NOMO-1 treated with dmso at 0.1 percent for 144 hours (cell line): ENCODE measurements around the gene ASB10.

Experiments used
- DNase-seq: peaks from one replicate; lab custom pipeline; 2025; ENCODE audit not compliant: unreplicated experiment; lab: John Stamatoyannopoulos, UW

The ASB10 gene, protein sequence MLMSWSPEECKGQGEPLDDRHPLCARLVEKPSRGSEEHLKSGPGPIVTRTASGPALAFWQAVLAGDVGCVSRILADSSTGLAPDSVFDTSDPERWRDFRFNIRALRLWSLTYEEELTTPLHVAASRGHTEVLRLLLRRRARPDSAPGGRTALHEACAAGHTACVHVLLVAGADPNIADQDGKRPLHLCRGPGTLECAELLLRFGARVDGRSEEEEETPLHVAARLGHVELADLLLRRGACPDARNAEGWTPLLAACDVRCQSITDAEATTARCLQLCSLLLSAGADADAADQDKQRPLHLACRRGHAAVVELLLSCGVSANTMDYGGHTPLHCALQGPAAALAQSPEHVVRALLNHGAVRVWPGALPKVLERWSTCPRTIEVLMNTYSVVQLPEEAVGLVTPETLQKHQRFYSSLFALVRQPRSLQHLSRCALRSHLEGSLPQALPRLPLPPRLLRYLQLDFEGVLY

DNA sequence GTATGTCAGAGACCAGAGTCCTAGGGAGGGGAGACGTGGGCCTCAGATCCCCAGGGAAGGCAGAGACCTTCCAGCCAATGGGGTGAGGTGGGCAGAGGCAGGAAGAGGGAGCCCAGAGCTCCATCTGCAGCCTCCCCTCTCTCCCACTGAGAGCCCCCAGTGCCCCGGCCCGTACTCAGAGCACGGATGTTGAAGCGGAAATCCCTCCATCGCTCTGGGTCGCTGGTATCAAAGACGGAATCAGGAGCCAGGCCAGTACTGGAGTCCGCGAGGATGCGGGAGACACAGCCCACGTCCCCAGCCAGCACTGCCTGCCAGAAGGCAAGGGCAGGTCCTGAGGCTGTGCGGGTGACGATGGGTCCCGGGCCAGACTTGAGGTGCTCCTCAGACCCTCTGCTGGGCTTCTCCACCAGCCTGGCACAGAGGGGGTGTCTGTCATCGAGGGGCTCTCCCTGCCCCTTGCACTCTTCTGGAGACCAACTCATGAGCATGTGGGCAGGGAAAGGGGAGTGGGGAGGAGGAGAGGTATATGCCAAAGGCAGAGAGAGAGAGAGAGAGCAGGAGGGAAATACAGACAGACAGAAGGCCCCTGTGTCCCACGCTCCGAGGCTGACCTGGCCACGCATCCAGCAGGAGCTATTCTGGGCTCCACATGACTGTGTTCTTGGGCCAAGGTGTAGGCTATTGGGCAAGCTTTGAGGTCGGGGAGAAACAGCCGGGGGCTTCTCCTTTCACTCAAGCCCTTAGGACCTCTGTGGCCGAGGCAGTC, at the start of gene ASB10:
Gene ASB10 (minus strand): TSS at position 611 of the 769 bp plus-strand sequence. CDS start 120 bp downstream, at position 491.
- DNase-seq: no peak

DNA sequence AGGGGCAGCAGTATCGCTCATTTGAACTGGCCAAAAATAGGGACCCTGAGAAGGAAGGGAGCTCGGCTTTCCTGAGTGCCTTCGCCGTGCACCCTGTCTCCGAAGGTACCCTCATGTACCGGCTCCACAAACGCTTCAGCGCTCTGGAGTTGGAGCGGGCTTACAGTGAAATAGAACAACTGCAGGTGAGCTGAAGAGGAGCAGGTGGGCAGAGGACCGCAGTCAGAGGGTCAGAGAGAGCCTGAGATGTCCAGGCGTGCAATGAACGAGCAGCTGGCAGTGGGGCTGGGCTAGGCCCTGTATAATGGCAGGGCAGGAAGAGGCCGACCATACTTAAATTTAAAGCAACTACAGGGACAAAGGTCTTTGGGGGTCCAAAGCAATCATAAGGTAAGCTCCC, 49.4 kb upstream of the ASB10 start:
- no peak for DNase-seq

DNA sequence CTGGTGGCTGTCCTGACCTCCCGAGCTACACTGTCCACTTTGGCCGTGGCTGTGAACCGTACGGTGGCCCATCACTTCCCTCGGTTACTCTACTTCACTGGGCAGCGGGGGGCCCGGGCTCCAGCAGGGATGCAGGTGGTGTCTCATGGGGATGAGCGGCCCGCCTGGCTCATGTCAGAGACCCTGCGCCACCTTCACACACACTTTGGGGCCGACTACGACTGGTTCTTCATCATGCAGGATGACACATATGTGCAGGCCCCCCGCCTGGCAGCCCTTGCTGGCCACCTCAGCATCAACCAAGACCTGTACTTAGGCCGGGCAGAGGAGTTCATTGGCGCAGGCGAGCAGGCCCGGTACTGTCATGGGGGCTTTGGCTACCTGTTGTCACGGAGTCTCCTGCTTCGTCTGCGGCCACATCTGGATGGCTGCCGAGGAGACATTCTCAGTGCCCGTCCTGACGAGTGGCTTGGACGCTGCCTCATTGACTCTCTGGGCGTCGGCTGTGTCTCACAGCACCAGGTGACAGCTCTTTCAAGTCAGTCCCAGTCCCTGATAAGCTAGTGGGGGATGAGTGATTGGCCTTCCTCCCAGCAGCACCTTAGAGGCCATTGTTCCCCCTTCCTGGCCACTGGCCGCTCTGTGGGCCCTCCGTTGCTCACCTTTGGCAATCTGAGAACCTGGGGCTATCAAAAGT, 48.2 kb upstream of the ASB10 start:
- DNase-seq: no peak

DNA sequence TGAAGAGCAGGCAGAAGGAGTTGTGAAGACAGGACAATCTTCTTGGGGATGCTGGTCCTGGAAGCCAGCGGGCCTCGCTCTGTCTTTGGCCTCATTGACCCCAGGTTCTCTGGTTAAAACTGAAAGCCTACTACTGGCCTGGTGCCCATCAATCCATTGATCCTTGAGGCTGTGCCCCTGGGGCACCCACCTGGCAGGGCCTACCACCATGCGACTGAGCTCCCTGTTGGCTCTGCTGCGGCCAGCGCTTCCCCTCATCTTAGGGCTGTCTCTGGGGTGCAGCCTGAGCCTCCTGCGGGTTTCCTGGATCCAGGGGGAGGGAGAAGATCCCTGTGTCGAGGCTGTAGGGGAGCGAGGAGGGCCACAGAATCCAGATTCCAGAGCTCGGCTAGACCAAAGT, 46.8 kb upstream of the ASB10 start:
- DNase-seq: no peak

DNA sequence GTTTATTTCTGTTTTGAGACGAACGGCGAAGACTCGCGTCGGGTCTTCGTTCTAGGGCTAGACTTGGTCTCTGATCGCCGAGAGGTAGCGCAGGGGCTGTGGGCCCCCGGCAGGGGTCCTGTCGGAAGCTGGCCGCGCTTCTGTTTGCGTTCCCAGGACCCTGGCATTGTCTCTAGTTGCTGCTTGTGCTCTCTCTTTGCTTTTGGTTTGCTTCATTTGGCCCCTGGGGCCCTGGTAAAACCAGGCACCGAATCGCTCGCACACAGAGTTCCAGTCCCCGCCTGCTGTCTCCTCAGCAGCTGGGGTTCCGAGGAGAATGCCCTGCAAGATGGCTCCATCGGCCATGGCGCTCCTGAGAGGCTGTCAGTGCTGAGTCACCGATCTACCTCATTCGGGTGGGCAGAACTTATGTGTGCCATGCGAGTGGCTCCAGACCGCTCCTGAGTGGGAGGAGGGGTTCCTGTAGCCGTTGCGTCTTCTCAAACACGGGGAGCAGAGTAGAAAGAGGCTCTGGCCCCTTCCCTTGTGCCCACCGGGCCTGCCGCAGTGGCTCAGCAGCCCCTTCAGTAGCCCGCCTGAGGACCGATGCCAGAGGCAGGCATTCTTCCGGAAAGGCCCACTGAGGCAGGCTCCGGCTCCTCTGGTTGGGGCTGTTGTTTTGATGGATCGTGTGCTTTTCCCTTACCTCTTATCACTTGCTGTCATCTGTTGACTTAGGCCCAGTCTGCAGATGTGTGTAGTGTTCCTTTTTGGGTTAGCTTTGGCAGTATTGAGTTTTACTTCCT, 46.1 kb upstream of the ASB10 start:
- DNase-seq: peak; percentile 21

DNA sequence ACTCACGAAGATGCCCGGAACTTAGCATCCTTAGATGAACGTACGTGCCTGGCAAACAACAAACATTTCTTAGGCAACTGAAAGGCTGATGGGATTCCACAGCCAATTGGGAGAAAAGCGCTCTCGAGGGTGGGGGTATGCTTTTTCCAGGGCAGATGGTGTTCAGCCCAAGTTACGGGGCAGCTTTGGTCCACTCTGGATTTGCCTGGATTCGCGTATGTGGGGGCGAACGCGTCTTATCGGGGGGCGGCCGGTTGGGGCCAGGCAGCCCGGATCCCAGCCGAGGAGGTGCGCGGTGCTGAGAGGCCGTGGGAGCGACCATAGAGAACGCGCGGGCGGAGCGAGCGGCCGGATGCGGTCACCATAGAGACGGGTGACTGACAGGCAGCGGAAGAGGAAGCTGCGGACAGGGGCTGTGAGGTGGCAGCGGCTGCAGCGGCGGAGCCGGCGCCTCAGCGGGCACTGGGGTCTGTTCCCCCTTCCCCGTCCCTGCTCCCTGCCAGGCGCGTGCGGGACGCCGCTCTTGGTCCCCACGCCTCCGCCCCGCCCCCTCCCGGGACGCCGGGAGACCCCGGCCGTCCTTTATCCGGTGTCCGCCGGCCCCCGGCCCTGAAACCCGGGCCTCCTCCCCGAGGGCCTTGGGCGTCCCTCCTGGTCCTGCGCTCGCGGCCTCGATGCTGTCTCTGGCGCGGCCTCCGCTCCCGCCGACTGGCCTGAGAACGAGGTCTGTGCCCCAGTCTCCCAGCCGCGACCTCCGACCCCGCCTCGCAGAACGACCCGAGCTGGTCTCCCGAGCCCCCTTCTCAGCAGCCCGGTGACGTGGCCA, 45.3 kb upstream of the ASB10 start, which contains the start of gene CHPF2:
Gene CHPF2 (plus strand): TSS at position 393 of the 826 bp plus-strand sequence. CDS start 1,529 bp downstream, outside the sequence.
- DNase-seq: peak; percentile 82

DNA sequence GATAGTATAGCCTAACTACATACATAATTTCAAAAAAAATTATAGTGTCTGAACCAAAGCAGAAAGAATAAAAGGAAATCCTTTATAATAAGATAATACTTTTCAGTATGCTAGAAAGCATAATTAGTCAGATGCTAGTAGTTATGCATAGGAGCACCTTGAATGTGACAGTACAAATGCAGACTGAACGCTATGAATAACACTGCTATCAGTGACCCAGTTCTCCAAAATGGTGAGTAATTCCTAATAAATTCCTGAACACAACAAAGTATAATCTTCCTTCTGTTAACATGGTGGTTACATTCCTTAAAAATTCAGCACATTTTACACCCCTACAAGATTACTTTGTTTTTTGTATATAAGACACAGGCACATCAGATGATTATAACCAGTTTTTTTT, 44.0 kb upstream of the ASB10 start:
- no peak for DNase-seq

DNA sequence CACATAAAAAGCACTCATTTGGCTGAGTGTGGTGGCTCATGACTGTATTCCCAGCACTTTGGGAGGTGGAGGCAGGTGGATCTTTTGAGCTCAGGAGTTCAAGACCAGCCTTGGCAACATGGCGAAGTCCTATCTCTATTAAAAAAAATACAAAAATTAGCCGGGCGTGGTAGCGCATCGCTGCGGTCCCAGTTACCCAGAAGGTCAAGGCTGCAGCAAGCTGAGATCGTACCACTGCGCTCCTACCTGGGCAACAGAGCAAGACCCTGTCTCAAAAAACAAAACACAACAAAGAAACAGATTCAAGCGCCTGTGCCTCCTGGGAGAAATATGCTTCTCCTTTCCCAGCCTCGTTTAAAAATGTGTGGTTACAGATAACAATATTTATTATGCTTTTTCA, 42.2 kb upstream of the ASB10 start:
- DNase-seq: no peak

DNA sequence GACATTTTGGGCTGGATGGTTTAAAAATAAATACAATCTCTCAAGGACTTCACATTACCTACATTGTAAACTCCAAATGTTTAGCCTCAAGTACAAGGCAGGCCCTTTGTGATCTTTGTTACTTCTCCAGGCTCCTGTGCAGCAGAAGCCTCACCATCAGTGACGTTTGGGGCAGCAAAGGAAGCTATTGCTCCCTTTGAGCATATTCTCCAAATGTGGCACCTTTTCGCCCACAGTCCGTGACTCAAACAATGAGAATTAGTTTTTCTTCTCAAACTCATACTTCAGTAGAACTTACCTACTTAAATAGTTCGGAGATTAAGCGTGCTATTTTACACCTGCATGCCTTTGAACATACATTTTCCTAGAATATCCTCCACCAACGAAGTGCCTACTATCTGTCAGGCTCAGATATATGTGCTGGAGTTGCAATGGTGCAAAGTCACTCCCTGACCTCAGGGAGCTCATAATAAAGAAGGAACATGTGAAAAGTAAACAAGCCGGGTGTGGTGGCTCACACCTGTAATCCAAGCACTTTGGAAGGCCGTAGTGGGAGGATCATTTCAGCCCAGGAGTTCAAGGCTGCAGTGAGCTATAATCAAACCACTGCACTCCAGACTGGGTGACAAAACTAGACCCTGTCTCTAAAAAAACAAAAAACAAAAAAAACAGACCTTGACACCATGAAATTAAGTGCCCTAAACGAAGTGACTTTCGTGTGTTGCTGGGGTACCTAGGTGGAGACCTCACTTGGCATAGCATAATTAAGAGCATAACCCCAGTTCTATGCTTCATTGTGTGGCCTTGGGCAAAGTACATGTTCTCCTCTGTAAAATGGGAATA, 41.2 kb upstream of the ASB10 start:
- no peak for DNase-seq

DNA sequence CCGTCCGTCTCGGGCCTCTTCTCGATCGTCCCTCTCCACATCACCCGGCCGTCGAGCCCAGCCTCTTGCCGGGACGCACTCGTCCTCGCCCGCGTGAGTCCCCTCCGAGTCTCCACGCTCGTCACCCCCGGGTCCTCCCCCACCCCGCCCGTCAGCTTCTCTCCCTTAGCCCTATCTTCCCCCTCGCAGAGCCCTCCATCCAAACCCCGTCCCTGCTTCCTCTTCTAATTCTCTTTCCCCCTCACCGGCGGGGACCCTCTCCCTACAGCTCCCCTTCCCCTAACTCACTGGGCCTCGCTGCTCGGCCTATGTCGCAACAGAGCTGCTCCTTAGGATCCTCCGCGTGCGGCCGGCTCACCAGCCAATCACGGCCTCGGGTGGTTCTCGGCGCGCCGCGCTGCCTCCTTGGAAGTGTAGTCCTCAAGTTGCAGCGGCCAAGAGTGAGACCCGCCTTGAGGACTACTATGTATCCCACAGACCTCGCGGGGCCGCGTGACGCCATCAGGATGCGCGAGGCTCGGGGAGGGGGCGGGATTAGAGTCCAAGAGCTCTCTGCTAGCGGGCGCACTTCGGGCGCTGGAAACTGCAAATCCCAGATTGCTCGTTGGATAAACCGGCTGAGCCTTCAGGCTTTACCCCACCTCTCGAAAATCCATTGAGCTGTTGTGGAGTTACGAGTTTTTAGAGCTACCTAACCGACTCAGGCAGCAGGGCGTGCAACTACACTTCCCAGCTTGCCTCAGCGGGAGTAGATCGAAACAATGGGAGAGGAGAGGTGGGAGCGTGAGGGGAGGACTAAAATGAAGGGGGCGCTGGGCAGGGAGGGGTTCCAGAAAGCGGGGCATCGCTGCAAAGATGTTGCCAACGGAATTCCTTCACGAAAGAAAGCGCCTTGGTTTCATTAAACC, 40.1 kb upstream of the ASB10 start, which contains the start of gene ABCF2:
Gene ABCF2 (minus strand): TSS at position 331 of the 908 bp plus-strand sequence. CDS start 747 bp downstream, outside the sequence.
- DNase-seq: peak; percentile 55

DNA sequence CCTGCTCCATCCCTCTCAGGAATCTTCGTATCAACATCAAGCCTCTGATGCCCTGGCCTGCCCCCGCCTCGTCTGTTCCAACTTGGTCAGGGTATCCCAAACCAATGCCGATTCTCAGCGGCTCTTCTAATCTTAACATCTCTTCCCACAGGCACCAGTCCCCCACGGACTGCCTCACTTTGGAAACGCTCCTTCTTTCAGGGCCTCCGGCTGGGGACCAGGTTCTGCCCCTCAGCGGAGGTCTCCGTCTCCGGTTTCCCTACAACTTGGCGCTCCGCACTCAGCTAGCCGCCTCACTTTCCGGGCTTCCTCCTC, 39.5 kb upstream of the ASB10 start:
- no peak for DNase-seq

DNA sequence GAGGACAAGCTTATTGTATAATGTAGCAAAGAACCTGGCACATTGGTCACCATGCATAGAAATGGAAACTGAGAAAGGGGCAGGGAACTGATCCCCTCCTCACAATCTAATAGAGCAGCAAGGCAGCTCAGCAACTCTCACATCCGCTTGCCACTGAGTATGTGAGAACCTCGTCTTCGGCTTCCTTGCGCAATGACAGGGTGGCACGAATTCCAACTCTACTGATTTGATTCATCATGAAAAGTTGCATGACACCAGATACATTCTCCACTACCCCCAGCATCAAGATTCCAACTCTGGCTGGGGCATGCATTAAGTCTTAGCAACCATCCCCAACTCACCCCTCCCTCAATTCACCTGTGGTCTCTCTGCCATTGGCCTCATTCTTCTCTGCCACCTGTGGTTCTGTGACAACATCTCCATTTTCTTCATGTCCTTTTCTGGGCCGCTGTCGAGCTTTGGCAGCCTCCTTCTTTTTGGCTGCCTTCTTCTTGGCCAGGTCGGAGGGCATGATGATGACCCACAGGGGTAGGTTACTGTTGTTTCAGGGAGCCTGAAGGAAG, 39.0 kb upstream of the ASB10 start:
- no peak for DNase-seq

DNA sequence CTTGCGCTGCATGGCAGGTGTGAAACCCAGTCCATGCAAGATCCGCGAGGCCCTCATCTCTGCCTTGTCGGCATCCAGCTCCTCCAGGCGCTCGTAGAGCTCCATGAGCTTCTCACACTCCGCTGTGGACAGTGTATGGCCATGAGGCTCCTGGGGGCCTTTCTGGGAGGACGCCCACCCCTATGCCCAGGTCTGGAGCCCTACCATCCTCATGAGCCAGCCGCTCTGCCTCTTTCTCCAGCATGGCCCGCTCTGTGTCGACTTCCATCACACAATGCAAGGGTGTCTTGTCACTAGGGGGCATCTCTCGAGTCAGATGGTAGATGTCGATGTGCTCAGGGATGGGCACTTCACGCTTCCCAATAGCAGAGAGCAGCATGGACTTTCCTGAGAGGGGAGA, 36.7 kb upstream of the ASB10 start:
- DNase-seq: no peak

DNA sequence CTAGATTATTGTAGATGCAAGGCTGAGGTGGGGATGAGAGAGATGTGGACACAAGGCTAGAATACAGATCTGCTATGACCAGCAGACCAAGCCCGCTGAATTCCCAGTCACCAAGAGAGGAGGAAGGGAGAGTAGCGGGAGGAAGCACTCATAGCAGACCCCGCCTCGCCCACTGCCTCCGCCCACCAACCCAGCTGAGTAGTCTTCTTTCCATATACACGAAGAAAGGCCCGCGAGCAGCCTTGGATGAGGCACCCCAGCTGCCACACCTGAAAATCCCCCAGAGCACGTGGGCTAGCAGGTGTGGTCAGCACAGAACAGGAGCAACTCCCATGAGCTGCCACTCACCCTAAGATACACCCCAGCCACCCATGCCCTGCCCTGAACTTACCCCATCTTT, 31.1 kb upstream of the ASB10 start:
- no peak for DNase-seq

DNA sequence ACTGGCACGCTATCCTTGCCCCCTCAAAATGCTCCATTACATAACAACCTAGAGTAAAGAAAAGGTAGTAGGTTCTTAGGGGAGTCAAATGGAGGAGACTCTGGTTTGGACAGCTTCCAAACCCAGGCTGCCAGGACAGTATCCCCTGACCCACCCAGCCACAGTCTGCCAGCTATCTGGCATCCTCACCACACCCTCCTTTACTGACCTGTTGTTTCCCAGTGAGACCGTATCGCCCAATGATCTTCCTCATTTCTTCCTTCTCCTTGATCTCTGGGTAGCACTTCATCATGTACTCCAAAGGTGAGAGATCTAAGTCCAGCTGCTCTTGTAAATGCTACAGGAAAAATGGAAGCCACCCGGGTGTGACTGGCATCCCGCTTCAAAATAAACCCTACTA, 28.3 kb upstream of the ASB10 start:
- no peak for DNase-seq

DNA sequence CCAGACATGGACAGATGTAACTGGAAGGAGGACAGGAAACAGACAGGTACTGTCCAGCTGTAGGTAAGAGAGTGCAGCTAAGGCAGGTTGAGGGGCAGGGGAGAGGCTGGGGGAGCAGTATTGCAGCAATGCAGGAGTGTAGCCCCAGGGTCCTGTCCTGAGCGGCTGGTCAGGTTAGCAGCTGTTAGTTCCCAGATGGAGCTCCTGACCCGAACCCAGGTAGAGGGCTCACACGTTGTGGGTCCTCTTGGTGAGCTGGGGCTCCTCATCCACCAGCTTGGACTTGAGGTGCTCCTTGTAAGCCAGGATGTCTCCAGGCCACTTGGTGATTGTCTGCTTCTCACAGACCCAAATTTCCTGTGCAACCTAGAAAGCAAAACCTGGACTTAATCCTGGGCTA, 26.8 kb upstream of the ASB10 start:
- DNase-seq: no peak

DNA sequence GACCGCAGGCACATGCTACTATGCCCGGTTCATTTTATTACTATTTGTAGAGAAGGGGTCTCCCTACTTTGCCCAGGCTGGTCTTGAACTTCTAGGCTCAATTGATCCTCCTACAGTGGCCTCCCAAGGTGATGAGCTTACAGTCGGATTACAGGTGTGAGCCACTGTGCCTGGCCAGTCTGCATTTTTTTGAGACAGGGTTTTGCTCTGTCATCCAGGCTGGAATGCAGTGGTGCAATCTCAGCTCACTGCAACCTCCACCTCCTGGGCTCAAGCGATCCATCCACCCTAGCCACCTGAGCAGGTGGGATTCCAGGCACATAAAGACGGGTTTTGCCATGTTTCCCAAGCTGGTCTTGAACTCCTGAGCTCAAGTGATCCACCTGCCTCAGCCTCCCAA, 25.6 kb upstream of the ASB10 start:
- no peak for DNase-seq
